Neural progenitor cell (in vitro differentiated cells): Measurements from ENCODE around the gene COMMD2. TPM values are rescaled to one million over a fixed set of nuclear protein-coding genes. Genes with fewer than 3 reads are reported as not detected.
A peak's percentile ranks its signal among the peaks of the same experiment; 100 is the strongest.

ENCODE experiments used
- DNase-seq: peaks from one replicate; pipeline ENCODE4 v3.0.0-alpha.2; 2016; ENCODE audit warnings: low spot score
- H2AFZ ChIP-seq: fragments of 200-600 bp; sonication (generic); replicated peaks from 2 replicates; pipeline ENCODE4 v1.6.1; 2016; ENCODE audit warnings: antibody characterized with exemption
- H3F3A ChIP-seq: fragments of 200-600 bp; sonication (generic); 2 replicates; pipeline ENCODE4 v1.6.1; 2016; ENCODE audit warnings: antibody characterized with exemption, low read depth
- H3K27ac ChIP-seq: fragments of 200-600 bp; sonication (generic); 2 replicates; pipeline ENCODE4 v1.5.1; 2016; ENCODE audit warnings: mild to moderate bottlenecking
- H3K27me3 ChIP-seq: fragments of 200-600 bp; sonication (generic); 2 replicates; pipeline ENCODE4 v1.6.1; 2016; ENCODE audit warnings: mild to moderate bottlenecking, moderate library complexity
- H3K36me3 ChIP-seq: fragments of 200-600 bp; sonication (generic); 2 replicates; pipeline ENCODE4 v1.5.1; 2016
- H3K4me1 ChIP-seq: fragments of 200-600 bp; sonication (generic); 2 replicates; pipeline ENCODE4 v1.6.1; 2016; ENCODE audit warnings: mixed run types
- H3K4me2 ChIP-seq: fragments of 200-600 bp; sonication (generic); 2 replicates; pipeline ENCODE4 v1.6.1; 2016
- H3K4me3 ChIP-seq: fragments of 200-600 bp; sonication (generic); 2 replicates; pipeline ENCODE4 v1.5.1; 2016
- H3K79me2 ChIP-seq: fragments of 200-600 bp; sonication (generic); 2 replicates; pipeline ENCODE4 v1.6.1; 2016; ENCODE audit warnings: low read depth
- H3K9ac ChIP-seq: fragments of 200-600 bp; sonication (generic); 2 replicates; pipeline ENCODE4 v1.6.1; 2016
- H3K9me3 ChIP-seq: fragments of 200-600 bp; sonication (generic); 2 replicates; pipeline ENCODE4 v1.5.1; 2016; ENCODE audit warnings: low read depth
- H4K20me1 ChIP-seq: fragments of 200-600 bp; sonication (generic); 2 replicates; pipeline ENCODE4 v1.6.1; 2016; ENCODE audit warnings: low read depth
- H3K27ac Mint-ChIP-seq: 3 replicates; pipeline ENCODE4 v1.8.0; 2021; ENCODE audit warnings: mixed read lengths
- H3K27me3 Mint-ChIP-seq: 2 replicates; pipeline ENCODE4 v1.8.0; 2022; ENCODE audit warnings: low read depth, mild to moderate bottlenecking, inconsistent platforms, moderate library complexity, mixed read lengths; ENCODE audit not compliant: insufficient read depth
- H3K36me3 Mint-ChIP-seq: 3 replicates; pipeline ENCODE4 v1.8.0; 2021; ENCODE audit warnings: mixed read lengths
- H3K4me1 Mint-ChIP-seq: 3 replicates; pipeline ENCODE4 v1.8.0; 2021; ENCODE audit warnings: mixed read lengths
- H3K4me3 Mint-ChIP-seq: 3 replicates; pipeline ENCODE4 v1.8.0; 2021; ENCODE audit warnings: mild to moderate bottlenecking, moderate library complexity, mixed read lengths
- H3K9me3 Mint-ChIP-seq: 3 replicates; pipeline ENCODE4 v1.8.0; 2020; ENCODE audit warnings: mixed read lengths
- EZH2 ChIP-seq: fragments of 200-600 bp; sonication (generic); IDR thresholded peaks from 2 replicates; pipeline ENCODE4 v1.6.1; 2017; ENCODE audit warnings: antibody characterized with exemption, mild to moderate bottlenecking, moderate library complexity
- EZH2phosphoT487 ChIP-seq: fragments of 200-600 bp; sonication (generic); IDR thresholded peaks from 2 replicates; pipeline ENCODE4 v1.6.1; 2017; ENCODE audit warnings: antibody characterized with exemption
- total RNA-seq: library from RNA; depleted of rRNA; stranded (reverse); fragments of >200 nt; gene quantifications from 2 replicates; pipeline ENCODE4 v1.2.3, GENCODE V29; 2015; ENCODE audit warnings: low replicate concordance
- TF ChIP-seq, protein P1 (sequence below): fragments of 200-600 bp; sonication (generic); IDR thresholded peaks from 2 replicates; pipeline ENCODE4 v1.5.1; 2017; ENCODE audit warnings: antibody characterized with exemption, mild to moderate bottlenecking

Gene COMMD2
- total RNA-seq, 1 donor from 2014 or later, result 110 TPM

DNA sequence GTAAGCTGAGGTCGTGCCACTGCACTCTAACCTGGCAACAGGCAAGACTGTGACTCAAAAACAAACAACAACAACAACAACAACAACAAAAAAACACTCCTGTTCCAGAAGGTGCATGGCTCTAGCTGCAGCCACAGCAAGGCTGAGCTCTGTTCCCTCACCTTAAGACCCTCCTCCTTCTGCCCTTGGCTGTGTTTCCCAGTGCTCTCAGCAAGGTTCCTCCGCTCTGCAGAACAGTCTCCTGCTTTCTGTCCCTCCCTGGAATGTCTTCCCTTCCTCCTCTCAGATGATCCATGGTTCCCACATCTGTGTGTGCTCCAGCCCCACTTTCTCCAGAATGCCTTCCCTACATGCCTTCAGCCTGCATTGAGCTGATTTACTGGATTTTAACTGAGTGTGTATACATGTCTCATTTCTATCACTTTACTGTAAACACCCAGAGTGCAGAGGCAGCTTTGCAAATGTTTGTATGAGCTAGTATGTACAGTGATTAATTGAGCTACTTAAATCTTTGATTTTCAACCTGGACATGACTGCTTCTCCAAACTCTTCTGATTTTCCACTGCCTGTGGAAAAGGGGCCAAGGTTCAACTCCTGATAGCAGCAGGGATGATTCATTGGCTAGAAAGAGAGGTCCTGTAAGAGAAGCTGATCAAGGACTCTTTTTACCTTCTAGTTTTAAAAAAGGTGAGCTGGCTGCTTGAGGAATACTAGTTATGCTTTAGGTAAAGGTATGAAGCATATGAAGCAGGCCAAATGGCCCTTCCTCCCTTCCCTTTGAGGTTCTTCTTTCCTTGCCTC, 25.3 kb upstream of the COMMD2 start:
- no peak for DNase-seq
- H2AFZ ChIP-seq, result no peak overlapping the region
- no peak for TF ChIP-seq EZH2phosphoT487
- H3F3A ChIP-seq, result no peaks in the 10 kb centered on the region
- H4K20me1 ChIP-seq, result no peaks in the 10 kb centered on the region
- no peaks in the 10 kb centered on the region for H3K9me3 ChIP-seq
- no peak overlapping the region for H3K4me3 ChIP-seq
- no peaks in the 10 kb centered on the region for H3K27me3 ChIP-seq
- Mint-ChIP-seq H3K4me1 (no peaks in the 10 kb centered on the region), H3K27me3 (no peaks in the 10 kb centered on the region), H3K27ac (no peak overlapping the region), H3K9me3 (no peaks in the 10 kb centered on the region), H3K36me3 (no peaks in the 10 kb centered on the region), H3K4me3 (no peak overlapping the region)
- no peaks in the 10 kb centered on the region for H3K36me3 ChIP-seq
- H3K4me1 ChIP-seq, result no peaks in the 10 kb centered on the region
- H3K4me2 ChIP-seq, result no peak overlapping the region
- H3K9ac ChIP-seq, result no peak overlapping the region
- no peaks in the 10 kb centered on the region for H3K79me2 ChIP-seq
- no peak overlapping the region for H3K27ac ChIP-seq

DNA sequence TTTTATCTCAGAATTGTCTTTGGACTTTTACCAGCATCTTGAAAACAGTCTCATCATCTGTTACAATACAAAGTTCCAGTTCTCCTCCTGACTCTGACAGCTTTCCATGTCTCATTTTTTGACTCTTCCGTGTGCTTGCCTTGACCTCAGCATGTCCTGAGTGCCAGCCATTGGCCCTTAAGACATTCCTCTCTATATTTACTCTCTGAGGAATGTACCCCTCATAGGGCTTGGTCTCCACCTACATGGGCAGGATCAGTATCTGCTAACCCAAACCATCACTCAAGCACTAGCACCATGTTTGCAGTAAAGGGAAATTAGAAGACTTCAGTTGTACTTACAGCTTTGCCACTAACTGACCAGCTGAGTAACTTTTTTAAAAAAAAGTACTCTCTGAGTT, 23.9 kb upstream of the COMMD2 start:
- Histone ChIP-seq H3K9ac (no peak overlapping the region), H2AFZ (no peak overlapping the region), H3K27me3 (no peaks in the 10 kb centered on the region), H3K27ac (no peak overlapping the region), H4K20me1 (no peaks in the 10 kb centered on the region), H3K79me2 (no peaks in the 10 kb centered on the region), H3K4me3 (no peak overlapping the region), H3K4me1 (no peaks in the 10 kb centered on the region), H3K9me3 (no peaks in the 10 kb centered on the region), H3K36me3 (no peaks in the 10 kb centered on the region), H3F3A (no peaks in the 10 kb centered on the region), H3K4me2 (no peak overlapping the region)
- Mint-ChIP-seq H3K27ac (no peak overlapping the region), H3K4me1 (no peaks in the 10 kb centered on the region), H3K36me3 (no peaks in the 10 kb centered on the region), H3K4me3 (no peak overlapping the region), H3K9me3 (no peaks in the 10 kb centered on the region), H3K27me3 (peaks cover 2% of the 10 kb centered on the region)
- TF ChIP-seq, protein P1, sequence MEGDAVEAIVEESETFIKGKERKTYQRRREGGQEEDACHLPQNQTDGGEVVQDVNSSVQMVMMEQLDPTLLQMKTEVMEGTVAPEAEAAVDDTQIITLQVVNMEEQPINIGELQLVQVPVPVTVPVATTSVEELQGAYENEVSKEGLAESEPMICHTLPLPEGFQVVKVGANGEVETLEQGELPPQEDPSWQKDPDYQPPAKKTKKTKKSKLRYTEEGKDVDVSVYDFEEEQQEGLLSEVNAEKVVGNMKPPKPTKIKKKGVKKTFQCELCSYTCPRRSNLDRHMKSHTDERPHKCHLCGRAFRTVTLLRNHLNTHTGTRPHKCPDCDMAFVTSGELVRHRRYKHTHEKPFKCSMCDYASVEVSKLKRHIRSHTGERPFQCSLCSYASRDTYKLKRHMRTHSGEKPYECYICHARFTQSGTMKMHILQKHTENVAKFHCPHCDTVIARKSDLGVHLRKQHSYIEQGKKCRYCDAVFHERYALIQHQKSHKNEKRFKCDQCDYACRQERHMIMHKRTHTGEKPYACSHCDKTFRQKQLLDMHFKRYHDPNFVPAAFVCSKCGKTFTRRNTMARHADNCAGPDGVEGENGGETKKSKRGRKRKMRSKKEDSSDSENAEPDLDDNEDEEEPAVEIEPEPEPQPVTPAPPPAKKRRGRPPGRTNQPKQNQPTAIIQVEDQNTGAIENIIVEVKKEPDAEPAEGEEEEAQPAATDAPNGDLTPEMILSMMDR, result no peak
- TF ChIP-seq EZH2phosphoT487 (no peak), EZH2 (no peak)
- DNase-seq, result no peak

DNA sequence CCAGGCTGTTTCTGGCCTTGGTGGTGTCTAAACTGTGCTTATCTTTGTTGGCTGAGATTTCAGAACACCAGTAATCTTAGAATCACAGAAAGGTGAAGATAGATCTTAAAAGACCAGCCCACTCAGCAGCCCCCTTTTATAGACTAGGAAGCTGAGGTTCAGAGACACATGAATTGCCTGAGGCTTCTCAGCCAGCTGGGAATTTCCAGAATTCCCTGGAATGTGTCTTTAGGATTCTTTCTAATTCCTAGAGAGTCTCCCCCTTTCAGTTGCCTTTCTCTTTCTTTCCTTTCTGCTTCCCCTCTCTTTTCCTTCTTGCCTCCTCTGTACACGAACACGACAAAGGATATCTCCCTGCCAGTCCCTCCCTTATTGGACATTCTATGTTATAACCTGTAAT, 20.6 kb upstream of the COMMD2 start:
- DNase-seq, result no peak
- Histone ChIP-seq H3K9me3 (no peaks in the 10 kb centered on the region), H3K36me3 (no peaks in the 10 kb centered on the region), H3K4me2 (no peak overlapping the region), H3K27me3 (no peaks in the 10 kb centered on the region), H2AFZ (no peak overlapping the region), H3K79me2 (no peaks in the 10 kb centered on the region), H3K27ac (no peak overlapping the region), H3F3A (no peaks in the 10 kb centered on the region), H3K4me3 (no peak overlapping the region), H3K9ac (no peak overlapping the region), H4K20me1 (no peaks in the 10 kb centered on the region), H3K4me1 (no peaks in the 10 kb centered on the region)
- no peaks in the 10 kb centered on the region for H3K4me1 Mint-ChIP-seq
- H3K36me3 Mint-ChIP-seq, result no peaks in the 10 kb centered on the region
- no peak for TF ChIP-seq EZH2phosphoT487
- TF ChIP-seq, protein P1, result no peak
- no peak for TF ChIP-seq EZH2
- H3K9me3 Mint-ChIP-seq, result no peaks in the 10 kb centered on the region
- no peak overlapping the region for H3K4me3 Mint-ChIP-seq
- H3K27ac Mint-ChIP-seq, result no peak overlapping the region
- H3K27me3 Mint-ChIP-seq, result peaks cover 3% of the 10 kb centered on the region

DNA sequence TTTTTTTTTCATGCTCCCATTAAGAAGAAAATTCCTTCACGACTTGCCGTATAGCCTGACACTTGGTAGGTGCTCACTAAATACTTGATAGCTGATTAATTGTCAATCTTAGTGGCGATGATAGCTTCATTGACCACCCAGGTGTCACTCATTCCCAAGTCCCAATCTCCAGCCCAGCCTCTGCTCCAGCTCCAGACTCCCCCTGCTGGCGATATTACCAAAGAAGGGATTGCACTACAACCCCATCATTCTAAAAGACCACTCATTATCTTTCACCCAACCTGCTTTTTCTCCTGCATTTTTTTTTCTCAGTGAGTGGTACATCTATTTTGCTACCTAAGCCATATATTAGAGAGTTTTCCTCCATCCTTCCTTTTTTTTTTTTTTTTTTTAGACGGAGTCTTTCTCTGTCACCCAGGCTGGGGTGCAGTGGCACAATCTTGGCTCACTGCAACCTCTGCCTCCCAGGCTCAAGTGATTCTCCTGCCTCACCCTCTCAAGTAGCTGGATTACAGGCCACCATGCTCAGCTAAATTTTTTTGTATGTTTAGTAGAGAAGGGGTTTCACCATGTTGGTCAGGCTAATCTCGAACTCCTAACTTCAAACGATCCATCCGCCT, 19.5 kb upstream of the COMMD2 start:
- peaks cover 5% of the 10 kb centered on the region for H3K4me1 Mint-ChIP-seq
- Histone ChIP-seq H3K9me3 (no peaks in the 10 kb centered on the region), H3K4me3 (no peak overlapping the region), H3K27me3 (no peaks in the 10 kb centered on the region), H3F3A (no peaks in the 10 kb centered on the region), H4K20me1 (no peaks in the 10 kb centered on the region), H3K9ac (no peak overlapping the region), H3K4me2 (no peak overlapping the region), H2AFZ (no peak overlapping the region), H3K27ac (no peak overlapping the region), H3K36me3 (no peaks in the 10 kb centered on the region), H3K79me2 (no peaks in the 10 kb centered on the region), H3K4me1 (no peaks in the 10 kb centered on the region)
- H3K9me3 Mint-ChIP-seq, result no peaks in the 10 kb centered on the region
- no peak for TF ChIP-seq EZH2phosphoT487
- TF ChIP-seq, protein P1, result peak; percentile 82
- H3K27ac Mint-ChIP-seq, result no peak overlapping the region
- H3K27me3 Mint-ChIP-seq, result peaks cover 3% of the 10 kb centered on the region
- H3K36me3 Mint-ChIP-seq, result no peaks in the 10 kb centered on the region
- no peak overlapping the region for H3K4me3 Mint-ChIP-seq
- peak; percentile 81 for DNase-seq
